ENCODE measurements around the gene IL36B.

The IL36B gene

DNA sequence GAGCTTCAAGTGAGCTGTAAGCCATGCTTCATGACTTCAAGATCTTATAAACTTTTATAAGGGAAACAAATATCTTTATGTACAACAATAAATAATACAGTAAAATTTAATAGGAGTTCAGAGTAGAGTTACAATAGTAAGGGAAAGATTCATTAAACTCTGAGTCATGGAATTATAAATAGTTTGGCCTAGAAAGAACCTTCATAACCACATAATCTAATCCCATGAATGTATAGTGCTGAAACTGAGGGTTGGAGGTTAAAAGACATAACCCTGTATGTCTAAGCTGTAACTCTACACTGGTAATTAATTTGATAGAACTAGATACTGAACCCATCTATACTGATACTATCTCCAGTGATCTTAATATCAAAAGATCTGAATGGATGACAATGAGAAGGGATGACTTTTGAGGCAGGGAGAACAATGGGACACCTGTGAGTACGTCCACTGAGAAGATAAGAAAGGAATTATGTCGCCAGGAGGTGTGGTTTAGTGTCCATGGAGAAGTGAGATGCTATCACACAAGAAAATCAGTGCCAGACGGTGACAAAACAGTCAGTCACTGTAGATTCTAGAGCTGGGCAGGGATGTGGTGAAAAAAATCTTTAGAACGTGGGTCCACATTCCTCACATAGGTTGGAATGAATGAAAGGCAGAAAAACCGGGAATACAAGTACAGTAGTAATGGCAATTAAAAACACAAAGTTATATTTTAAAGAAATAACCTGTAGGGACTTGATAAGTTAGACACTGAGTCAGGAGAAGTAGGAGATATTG is 16.2 kb upstream of the IL36B start:
- no peak for TF ChIP-seq CTCF (conservative IDR thresholded peaks at IDR 0.05; ENCODE audit: low read depth, low read length)
- H3K4me2 ChIP-seq = no peak overlapping the region
- no peaks in the 10 kb centered on the region for H3K79me2 ChIP-seq (ENCODE audit: insufficient read depth, low read depth)
- no peaks in the 10 kb centered on the region for H3K36me3 ChIP-seq (ENCODE audit: insufficient read depth)
- no peak overlapping the region for H2AFZ ChIP-seq (ENCODE audit: low read depth)
- no peaks in the 10 kb centered on the region for H4K20me1 ChIP-seq (ENCODE audit: insufficient read depth)
- no peaks in the 10 kb centered on the region for H3K4me1 ChIP-seq (ENCODE audit: low read depth, poor library complexity, severe bottlenecking)
- no peak overlapping the region for H3K9ac ChIP-seq
- H3K27me3 ChIP-seq (ENCODE audit: insufficient read depth, low read depth) = no peaks in the 10 kb centered on the region
- no peak overlapping the region for H3K4me3 ChIP-seq (IDR thresholded peaks at IDR 0.05; ENCODE audit: insufficient read depth, low read depth, low read length)
- H3K27ac ChIP-seq = no peak overlapping the region

DNA sequence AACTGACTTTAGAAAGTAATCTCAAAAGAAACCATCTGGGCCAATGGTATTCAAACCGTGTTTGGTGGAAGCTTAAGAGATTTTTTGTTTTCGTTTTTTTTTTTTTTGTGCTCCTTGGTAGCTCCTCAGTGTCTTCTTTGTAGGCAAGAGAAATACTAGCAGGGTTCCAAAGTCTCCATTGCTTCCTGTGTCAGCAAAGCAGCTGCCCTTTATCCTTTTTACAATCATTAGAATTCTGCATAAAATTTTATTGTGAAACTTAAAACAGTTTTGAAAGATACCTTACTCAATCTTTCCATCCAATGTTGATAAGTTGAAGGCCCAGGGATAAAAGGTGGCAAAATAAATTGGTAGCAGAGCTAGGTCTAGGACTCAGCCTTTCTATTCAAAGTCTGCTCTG is 15.6 kb upstream of the IL36B start:
- Histone ChIP-seq H3K27ac (no peak overlapping the region), H3K4me1 (ENCODE audit: low read depth, poor library complexity, severe bottlenecking) (no peaks in the 10 kb centered on the region), H3K4me3 (IDR thresholded peaks at IDR 0.05; ENCODE audit: insufficient read depth, low read depth, low read length) (no peak overlapping the region), H3K9ac (no peak overlapping the region), H3K79me2 (ENCODE audit: insufficient read depth, low read depth) (no peaks in the 10 kb centered on the region), H3K27me3 (ENCODE audit: insufficient read depth, low read depth) (no peaks in the 10 kb centered on the region), H4K20me1 (ENCODE audit: insufficient read depth) (no peaks in the 10 kb centered on the region), H3K4me2 (no peak overlapping the region), H2AFZ (ENCODE audit: low read depth) (no peak overlapping the region), H3K36me3 (ENCODE audit: insufficient read depth) (no peaks in the 10 kb centered on the region)
- TF ChIP-seq CTCF (conservative IDR thresholded peaks at IDR 0.05; ENCODE audit: low read depth, low read length) = no peak

- no peaks in the 10 kb centered on the region for H3K79me2 ChIP-seq (ENCODE audit: insufficient read depth, low read depth)
Measured at GRCh38 chr2:113067681-113068080, 15.0 kb upstream of the IL36B start, which contains the start of gene IL1F10. IL1F10 (plus strand) TSS chr2:113067970; CDS start chr2:113072739, 4,769 bp downstream.

DNA sequence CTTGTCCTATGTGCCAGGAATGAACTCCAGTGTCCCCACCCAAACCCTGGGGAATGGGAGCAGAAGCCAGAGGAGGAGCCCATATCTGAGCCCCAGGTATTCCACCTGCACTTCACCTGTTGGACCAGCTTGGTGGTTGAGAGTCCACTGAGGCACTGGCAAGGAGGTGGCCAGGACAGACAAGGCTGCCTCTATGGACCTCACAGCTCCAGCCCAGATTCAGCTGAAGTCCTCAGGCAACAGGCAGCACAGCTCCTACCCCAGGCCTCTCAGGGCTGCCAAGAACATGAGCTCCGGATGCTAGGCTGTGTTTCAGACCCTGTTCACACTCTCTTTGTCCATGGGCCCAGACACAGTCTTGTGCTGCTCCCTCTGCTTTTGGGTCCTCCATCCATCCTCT is 12.2 kb upstream of the IL36B start:
- Histone ChIP-seq H3K36me3 (ENCODE audit: insufficient read depth) (no peaks in the 10 kb centered on the region), H3K4me1 (ENCODE audit: low read depth, poor library complexity, severe bottlenecking) (no peaks in the 10 kb centered on the region), H3K27ac (no peak overlapping the region), H3K27me3 (ENCODE audit: insufficient read depth, low read depth) (no peaks in the 10 kb centered on the region), H3K79me2 (ENCODE audit: insufficient read depth, low read depth) (no peaks in the 10 kb centered on the region), H3K4me2 (no peak overlapping the region), H2AFZ (ENCODE audit: low read depth) (no peak overlapping the region), H4K20me1 (ENCODE audit: insufficient read depth) (no peaks in the 10 kb centered on the region), H3K4me3 (IDR thresholded peaks at IDR 0.05; ENCODE audit: insufficient read depth, low read depth, low read length) (no peak overlapping the region), H3K9ac (no peak overlapping the region)
- no peak for TF ChIP-seq CTCF (conservative IDR thresholded peaks at IDR 0.05; ENCODE audit: low read depth, low read length)

More at GRCh38 chr2:113067681-113068080, 15.0 kb upstream of the IL36B start, which contains the start of gene IL1F10:
- H3K4me3 ChIP-seq (IDR thresholded peaks at IDR 0.05; ENCODE audit: insufficient read depth, low read depth, low read length) = no peak within 1 kb of the TSS
- no peaks in the 10 kb centered on the region for H3K27me3 ChIP-seq (ENCODE audit: insufficient read depth, low read depth)
- no peaks in the 10 kb centered on the region for H3K36me3 ChIP-seq (ENCODE audit: insufficient read depth)
- no peak within 1 kb of the TSS for H2AFZ ChIP-seq (ENCODE audit: low read depth)
- H3K4me1 ChIP-seq (ENCODE audit: low read depth, poor library complexity, severe bottlenecking) = no peaks in the 10 kb centered on the region
- no peak within 1 kb of the TSS for H3K4me2 ChIP-seq
- H4K20me1 ChIP-seq (ENCODE audit: insufficient read depth) = no peaks in the 10 kb centered on the region
- no peak within 1 kb of the TSS for H3K9ac ChIP-seq
- no peak within 1 kb of the TSS for H3K27ac ChIP-seq
- TF ChIP-seq CTCF (conservative IDR thresholded peaks at IDR 0.05; ENCODE audit: low read depth, low read length) = no peak
